GM21447 (cell line): ENCODE results near the gene MINDY4B.
"Not testable (repeated sequence)": the region's sequence is repeated elsewhere in the genome, so short reads cannot be mapped to it uniquely, and the experiment has no call there.

ENCODE experiments used
- ATAC-seq: cut with Tn5 transposase; IDR thresholded peaks from one replicate; pipeline ENCODE4 v1.9.1; 2021; ENCODE audit not compliant: unreplicated experiment

MINDY4B gene

DNA sequence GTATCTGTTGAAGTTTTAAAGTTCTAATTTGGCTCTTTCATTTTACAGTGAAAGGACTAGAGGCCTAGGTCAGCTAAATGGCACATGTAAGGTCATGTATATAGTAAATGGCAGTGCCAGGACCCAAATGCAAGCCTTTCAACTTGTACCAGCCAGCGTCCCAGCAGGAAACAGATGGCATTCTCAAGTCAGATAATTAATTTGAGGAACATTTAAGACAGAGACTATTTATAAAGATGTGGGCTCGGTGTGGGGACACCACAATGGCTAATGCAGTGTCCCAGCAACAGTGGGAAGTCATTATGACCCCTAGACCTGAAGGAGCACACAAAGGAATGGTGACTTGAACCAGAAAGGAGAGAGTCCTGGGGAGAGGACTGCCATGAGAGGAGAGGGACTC, 6.1 kb downstream of the MINDY4B start:
- ATAC-seq: no peak

DNA sequence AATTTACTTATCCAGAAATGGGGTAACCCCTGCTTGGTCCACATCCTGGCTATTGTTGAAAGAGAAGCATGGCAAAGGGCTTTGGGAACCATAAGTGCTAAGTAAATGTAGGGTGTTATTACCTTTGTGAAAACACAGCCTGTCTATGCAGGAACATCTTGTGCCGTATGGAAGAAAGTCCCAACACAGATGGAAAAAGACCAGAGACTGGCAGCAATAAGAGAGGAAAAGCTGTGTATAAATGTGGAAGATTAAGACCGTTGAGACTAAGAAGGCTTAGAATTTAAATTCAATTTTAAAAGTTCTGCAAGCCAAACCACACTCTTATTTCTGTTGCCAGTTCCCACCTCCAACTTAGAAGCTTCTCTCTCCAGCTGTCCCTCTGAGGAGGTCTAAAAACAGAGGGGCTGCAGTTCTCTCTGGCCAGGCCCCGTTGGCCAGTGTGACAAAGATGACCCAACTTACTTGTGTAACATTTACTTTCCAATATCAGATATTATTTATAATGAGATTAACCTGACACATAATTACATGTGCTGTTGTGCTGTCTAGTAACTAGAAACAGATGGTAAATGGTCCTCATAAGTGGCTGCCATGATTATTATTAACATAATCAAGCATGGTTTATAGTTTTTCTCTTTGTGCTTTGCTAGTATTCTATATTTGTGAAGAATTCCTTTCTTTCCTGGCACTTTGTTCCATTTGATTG, 7.0 kb downstream of the MINDY4B start:
- ATAC-seq: no peak

GRCh38 chr3:150897592-150897991, 7.6 kb downstream of the MINDY4B start:
- no peak for ATAC-seq

GRCh38 chr3:150890831-150891230, 14.4 kb downstream of the MINDY4B start:
- ATAC-seq: no peak

DNA sequence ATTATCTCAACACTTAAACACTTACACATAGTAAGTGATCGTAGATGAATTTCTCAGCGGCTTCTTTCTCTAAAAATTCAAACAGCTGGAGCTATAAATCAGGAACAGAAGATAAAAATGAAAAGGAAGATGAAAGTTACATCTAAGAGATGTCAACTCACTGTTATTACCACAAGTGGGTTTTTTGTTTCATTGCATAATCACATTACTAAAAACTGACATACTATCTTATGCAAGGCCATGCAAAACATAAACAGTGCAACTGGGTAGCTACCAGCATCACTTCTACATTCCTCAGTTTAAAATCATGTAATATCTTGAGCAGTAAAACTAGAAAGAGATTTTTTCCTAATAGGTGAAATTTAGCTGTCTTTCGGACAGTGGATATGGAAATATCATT, 14.9 kb downstream of the MINDY4B start:
- ATAC-seq: no peak

DNA sequence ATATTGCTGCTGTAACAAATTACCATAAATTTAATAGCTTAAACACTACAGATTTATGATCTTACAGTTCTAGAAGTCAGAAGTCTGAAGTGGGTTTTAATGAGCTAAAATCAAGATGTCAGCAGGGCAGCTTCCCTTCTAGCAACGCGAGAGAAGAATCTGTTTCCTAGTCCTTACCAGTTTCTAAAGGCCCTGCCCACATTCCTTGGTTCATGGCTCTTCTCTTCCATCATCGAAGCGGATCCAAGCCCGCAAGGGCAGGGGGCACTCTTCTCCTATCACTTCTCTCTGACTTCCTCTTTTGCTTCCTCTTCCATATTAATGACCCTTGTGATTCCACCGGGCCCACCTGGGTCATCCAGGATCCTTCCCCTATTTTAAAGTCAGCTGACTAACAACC, 16.1 kb downstream of the MINDY4B start:
- no peak for ATAC-seq

DNA sequence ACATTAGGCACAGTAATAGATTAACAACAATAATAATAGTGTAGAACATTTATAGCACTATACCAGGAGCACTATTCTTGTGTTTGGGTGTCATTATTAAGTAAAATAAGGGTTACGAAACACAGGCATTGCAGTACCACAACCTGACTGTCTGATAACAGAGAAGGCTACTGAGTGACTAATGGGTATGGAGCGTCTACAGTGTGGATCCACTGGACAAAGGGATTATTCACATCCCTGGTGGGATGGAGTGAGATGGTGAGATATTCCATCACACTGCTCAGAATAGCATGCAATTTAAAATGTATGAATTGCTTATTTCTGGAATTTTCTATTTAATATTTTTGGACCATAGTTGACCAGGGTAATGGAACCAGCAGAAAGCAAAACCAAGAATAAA, 18.2 kb downstream of the MINDY4B start:
- no peak for ATAC-seq

DNA sequence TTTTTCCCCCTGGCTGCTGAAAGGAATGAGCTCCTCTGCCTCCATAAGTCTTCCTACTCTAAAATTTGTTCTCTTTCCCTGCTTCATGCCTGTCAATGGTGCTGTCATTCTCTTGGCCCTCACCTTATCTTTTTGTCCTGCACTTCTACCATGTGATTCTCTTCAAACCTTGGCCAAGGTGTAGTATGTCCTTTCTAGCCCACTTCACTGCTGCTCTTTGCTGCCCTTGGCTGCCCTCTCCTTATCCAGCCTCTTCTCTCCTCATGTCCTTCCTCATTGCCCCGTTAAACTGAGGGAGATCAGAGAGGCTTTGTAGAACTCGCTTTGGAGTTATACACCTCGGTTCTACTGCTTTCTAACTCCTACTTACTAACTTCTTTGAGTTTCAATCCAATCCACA, 19.7 kb downstream of the MINDY4B start:
- ATAC-seq: no peak

- ATAC-seq: no peak
These were observed 26.2 kb downstream of the MINDY4B start for GRCh38 chr3:150878996-150879575.

DNA sequence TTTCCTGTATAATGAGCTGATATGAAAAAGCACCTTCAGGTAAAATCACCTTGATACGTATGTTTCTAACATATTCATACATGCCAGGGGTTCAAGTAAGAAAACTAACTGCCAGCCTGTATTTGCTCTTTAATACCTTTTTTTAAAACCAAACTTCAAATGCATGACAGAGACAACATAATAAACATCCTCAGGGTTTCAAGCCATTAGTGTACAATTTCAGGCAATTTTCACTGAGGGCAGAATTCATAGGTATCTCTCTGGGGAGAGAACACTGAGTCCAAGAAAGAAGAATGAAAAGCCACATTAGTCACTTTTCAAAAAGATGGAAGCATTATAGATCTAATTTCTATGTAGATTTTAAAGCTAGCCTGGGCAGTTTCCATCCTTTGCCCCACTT, 26.9 kb downstream of the MINDY4B start:
- no peak for ATAC-seq

DNA sequence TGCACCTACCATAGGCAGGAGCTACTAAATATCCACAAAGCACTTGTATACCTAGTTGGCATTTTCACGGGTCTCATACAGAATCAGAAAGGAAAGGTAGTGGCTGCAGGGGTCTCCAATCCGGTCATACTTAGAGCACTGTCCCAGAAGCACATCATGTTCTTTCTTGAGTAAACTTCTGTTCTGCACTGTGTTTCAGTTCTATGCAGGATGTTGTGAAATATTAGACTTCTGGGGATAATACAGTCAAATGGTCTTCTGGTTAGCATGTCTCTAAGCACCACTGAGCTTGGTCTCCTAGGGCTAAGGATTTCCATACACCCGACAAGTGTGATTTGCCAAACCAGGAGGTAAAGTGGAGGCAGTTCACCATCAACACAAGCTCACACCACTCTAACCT, 27.9 kb downstream of the MINDY4B start:
- ATAC-seq: no peak

DNA sequence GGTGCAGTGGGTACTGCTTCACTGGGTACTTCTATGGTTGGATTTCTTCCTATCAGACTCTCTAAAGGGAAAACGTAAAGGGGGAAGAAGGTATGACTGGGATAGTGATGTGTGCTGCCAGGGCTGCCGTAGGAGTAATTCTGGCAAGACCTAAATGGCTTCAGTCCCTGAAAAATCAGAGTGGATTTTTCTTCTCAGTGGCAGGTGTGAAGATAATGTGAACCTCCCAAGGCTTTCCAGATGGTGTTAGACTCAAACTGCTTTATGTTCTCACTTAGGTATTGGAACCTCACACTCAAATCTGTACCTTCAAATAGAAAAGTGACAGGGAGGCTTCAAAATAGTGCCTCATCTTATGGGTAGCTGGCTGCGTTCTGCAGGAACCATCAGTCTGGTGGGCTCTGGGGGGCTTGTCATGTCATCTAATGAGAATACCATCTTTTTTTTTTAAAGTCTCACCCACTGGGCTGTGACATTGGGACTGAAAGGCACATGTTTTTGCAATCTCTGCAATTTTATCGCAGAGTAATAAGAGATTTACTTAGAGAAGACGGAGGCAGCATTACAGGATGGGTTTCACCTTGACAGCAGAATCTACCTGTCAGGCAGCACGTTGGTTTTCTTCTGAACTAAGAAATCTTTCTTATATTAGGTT, 28.5 kb downstream of the MINDY4B start:
- no peak for ATAC-seq

DNA sequence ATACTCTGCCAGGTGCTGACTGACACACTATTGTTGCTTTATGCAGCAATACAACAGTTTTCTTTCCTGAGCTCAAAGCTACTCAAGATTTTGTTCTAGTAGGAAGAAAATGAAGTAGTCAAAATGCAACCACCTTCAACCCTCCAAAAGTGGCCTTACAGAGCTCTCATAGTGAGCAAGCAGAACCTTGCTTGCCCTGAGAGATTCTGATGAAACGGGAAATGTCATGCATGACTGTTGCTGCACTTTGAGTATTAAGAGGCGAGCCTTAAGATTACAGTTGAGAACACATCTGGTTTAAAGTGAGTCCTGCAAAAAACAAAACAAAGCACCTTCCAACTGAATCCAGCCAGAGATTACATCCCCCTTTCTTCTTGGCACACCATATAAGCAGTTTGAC, 29.7 kb downstream of the MINDY4B start:
- ATAC-seq: no peak

GRCh38 chr3:150874666-150875219, 30.5 kb downstream of the MINDY4B start:
- ATAC-seq: no peak

- ATAC-seq: no peak
These were observed 34.0 kb downstream of the MINDY4B start for GRCh38 chr3:150871192-150871591.

GRCh38 chr3:150870406-150870805, 34.8 kb downstream of the MINDY4B start:
- no peak for ATAC-seq

GRCh38 chr3:150868282-150868681, 37.0 kb downstream of the MINDY4B start:
- ATAC-seq: no peak

GRCh38 chr3:150867434-150867833, 37.8 kb downstream of the MINDY4B start:
- ATAC-seq: no peak

- not testable (repeated sequence) for ATAC-seq
These were observed 41.3 kb downstream of the MINDY4B start for GRCh38 chr3:150863921-150864320.

GRCh38 chr3:150861851-150862250, 43.4 kb downstream of the MINDY4B start:
- ATAC-seq: no peak

GRCh38 chr3:150857936-150858335, 47.3 kb downstream of the MINDY4B start:
- ATAC-seq: not testable (repeated sequence)

DNA sequence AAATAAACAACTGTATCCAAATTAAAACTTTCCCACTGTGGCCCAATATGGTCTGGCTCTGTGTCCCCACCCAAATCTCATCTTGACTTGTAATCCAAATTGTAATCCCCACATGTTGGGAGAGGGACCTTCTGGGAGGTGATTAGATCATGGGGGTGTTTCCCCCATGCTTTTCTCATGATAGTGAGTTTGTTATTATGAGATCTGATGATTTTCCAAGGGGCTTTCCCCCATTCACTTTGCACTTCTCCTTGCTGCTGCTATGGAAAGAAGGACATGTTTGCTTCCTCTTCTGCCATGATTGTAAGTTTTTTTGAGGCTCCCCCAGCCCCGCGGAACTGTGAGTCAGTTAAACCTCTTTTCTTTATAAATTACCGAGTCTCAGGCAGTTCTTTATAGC, 55.0 kb downstream of the MINDY4B start:
- no peak for ATAC-seq
